HG03045 (cell line): ENCODE measurements around the gene MEAF6.
"Not testable (repeated sequence)": the region's sequence is repeated elsewhere in the genome, so short reads cannot be mapped to it uniquely, and the experiment has no call there.

Experiments used
- ATAC-seq: cut with Tn5 transposase; IDR thresholded peaks from one replicate; pipeline ENCODE4 v1.9.1; 2021; ENCODE audit warnings: mild to moderate bottlenecking, moderate library complexity; ENCODE audit not compliant: unreplicated experiment

The MEAF6 gene

DNA sequence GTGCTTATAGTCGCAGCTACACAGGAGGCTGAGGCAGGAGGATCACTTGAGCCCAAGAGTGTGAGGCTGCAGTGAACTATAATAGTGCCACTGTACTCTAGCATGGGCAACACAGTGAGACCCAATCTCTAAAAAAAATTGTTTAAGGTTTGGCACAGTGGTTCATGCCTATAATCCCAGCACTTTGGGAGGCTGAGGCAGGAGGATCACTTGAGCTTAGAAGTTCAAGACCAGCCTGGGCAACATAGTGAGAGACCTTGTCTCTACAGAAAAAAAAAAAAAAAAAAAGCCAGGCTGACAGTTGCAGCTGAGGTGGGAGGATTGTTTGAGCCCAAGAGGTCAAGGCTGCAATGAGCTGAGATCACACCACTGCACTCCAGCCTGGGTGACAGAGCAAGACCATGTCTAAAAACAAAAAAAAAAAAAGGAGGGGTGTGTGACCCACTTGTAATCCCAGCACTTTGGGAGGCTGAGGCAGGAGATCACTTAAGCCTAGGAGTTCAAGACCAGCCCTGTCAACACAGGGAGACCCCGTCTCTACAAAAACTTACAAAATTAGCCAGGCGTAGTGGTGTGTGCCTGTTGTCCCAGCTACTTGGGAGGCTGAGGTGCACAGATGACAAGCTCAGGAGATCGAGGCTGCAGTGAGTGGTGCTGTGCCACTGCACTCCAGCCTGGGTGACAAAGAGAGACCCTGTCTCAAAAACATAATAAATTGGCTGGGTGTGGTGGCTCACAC, 18.0 kb upstream of the MEAF6 start:
- ATAC-seq, result not testable (repeated sequence)

DNA sequence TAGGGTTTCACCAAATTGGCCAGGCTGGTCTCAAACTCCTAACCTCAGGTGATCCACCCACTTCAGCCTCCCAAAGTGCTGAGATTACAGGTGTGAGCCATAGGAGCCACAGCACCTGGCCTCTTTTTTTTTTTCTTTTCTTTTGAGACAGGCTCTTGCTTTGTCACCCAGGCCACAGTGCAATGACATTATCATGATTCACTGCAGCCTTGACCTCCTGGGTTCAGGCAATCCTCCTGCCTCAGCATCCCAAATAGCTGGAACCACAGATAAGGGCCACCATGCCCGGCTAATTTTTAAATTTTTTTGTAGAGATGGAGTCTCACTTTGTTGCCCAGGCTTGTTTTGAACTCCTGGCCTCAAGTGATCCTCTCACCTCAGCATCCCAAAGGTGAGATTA, 15.3 kb upstream of the MEAF6 start:
- not testable (repeated sequence) for ATAC-seq

DNA sequence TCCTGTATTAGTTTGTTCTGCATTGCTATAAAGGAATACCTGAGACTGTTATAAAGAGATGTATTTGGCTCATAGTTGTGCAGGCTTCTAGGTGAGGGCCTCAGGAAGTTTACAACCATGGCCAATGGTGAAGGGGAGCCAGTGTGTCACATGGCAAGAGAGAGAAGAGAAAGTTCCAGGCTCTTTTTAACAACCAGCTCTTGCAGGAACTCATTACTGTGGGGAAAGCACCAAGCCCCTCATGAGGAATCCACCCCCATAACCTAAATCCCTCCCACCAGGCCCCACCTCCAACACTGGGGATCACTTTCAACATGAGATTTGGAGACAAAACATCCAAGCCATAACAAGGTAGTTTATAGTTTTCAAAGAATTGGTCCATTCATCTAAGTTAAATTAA, 5.0 kb upstream of the MEAF6 start:
- no peak for ATAC-seq

DNA sequence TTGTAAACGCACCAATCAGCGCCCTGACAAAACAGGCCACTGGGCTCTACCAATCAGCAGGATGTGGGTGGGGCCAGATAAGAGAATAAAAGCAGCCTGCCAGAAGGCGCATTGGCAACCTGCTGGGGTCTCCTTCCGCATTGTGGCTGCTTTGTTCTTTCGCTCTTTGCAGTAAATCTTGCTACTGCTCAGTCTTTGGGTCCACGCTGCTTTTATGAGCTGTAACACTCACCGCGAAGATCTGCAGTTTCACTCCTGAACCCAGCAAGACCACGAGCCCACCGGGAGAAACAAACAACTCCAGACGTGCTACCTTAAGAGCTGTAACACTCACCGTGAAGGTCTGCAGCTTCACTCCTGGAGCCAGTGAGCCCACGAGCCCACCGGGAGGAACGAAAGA, 4.4 kb upstream of the MEAF6 start:
- not testable (repeated sequence) for ATAC-seq

DNA sequence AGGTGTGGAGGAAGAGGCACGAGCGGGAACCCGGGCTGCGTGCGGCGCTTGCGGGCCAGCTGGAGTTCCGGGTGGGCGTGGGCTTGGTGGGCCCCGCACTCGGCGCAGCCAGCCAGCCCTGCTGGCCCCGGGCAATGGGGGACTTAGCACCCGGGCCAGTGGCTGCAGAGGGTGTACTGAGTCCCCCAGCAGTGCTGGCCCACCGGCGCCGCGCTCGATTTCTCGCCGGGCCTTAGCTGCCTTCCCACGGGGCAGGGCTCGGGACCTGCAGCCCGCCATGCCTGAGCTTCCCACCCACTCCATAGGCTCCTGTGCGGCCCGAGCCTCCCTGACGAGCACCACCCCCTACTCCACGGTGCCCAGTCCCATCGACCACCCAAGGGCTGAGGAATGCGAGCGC, 3.7 kb upstream of the MEAF6 start:
- not testable (repeated sequence) for ATAC-seq

- ATAC-seq, result no peak
These were observed 3.0 kb upstream of the MEAF6 start for GRCh38 chr1:37517569-37517968.

DNA sequence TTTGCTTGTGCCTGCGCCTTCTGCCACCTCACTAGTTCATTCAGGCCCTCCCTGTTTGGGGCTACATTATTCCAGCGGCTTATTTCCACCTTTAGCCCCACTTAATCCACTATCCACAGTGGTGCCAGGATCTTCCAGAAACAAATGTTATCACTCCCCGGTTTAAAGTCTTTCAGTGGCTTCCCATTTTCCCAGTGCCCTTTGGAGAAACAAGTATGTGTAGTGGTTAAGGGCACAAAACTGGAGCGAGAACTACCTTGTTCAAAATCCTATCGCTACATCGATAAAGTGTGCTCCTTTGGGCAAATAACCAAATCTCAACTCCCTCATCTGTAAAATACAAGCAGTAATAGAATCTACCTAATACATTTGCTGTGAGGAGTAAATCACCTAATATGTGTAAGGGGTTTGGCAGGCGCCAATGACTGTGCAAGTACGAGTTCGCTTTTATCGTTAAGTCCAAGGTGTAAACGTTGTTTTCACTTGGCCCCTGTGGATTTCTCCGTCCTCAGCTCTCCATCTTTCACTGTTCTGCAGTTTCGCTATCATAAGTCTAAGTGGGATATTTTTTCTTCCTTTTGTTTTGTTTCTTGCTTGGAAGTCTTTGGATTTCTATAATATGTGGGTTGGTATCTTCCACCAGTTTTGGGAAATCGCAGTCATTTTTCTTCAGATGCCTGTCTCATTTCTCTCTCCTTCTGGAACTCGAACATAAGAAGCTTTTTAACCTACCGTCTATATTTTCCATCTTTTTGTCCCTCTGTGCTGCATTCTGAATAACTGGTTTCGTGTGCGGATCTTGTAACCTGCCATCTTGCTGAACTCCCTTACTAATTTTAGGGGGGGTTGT, 844 bp upstream of the MEAF6 start:
- no peak for ATAC-seq

DNA sequence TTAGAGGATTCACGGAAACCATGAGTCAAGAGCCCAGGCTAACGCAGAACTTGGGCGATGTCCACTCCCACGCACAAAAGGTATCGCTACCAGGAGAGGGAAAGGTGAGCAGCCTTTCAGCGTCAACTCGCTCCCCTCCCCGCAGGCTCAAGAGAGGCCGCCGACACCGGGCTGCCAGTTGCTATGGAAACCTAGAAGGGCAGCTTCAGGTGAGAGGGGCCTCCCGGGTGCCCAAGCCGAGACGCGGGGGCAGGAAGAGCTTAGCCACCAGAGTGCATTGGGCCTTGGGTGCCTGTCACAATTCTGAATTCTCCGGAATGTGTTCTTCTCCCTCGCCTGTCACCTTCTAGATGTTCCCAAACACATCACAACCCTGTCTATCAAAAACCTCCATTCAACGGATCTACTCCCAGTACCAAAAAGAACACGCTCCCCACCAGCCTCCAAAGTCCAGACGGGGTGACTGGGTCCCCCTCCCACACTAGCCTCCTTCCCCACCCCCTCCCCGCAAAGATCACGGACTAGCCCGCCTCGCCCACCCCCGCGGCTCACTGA, 694 bp downstream of the MEAF6 start:
- ATAC-seq, result peak; percentile 24

- ATAC-seq, result no peak
These were observed 5.4 kb downstream of the MEAF6 start for GRCh38 chr1:37509181-37509580.

GRCh38 chr1:37506740-37507139, 7.8 kb downstream of the MEAF6 start:
- ATAC-seq, result no peak

GRCh38 chr1:37502791-37503190, 11.8 kb downstream of the MEAF6 start:
- ATAC-seq, result not testable (repeated sequence)

GRCh38 chr1:37502104-37502503, 12.5 kb downstream of the MEAF6 start:
- ATAC-seq, result no peak

DNA sequence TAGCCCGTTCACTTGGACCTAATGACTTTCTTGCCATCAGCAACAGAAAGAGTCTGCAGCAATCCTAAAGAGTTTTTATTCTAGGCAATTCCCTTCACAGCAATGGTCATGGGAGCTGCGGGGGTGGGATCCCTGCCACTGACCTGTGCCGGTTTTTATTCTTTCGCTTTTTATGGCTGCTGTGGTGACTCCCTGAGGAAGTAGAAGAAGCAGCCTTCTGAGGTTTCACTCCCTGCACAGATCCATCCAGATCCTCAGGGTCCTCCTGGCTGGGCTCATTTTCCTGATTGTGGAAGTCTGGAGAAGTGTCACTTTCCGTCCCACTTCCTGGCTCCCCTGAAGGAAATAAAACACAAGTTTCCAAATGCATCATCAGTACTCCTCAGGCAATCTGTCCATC, 12.9 kb downstream of the MEAF6 start:
- no peak for ATAC-seq

DNA sequence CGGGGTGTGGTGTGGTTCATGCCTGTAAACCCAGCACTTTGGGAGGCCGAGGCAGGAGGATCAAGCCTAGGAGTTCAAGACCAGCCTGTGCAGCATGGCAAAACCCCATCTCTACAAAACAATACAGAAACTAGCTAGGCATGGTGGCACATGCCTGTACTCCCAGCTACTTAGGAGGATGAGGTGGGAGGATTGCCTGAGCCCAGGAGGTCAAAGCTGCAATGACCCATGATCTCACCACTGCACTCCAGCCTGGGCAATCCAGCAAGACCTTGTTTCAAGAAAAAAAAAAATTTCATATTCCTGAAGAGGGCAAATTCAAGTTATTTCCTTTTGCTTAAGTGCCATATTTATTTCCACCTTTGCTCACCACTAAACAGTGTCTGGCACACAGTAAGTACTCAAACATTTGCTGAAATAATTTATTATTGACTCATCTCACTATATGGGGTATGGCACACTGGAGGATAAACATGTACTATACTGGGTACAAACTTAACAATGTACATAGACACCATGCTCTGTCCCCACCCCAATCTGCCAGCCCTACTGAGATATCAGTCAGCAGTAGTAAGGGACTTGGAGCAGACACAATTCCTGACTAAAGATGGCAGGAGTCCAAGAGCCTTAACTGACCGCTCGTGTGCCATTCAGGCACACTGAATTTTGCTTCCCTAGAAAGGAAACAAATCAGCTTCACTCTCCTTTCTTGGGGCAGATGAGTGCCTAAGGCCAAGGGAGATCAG, 15.5 kb downstream of the MEAF6 start:
- no peak for ATAC-seq

- ATAC-seq, result no peak
These were observed 16.7 kb downstream of the MEAF6 start for GRCh38 chr1:37497832-37498231.

DNA sequence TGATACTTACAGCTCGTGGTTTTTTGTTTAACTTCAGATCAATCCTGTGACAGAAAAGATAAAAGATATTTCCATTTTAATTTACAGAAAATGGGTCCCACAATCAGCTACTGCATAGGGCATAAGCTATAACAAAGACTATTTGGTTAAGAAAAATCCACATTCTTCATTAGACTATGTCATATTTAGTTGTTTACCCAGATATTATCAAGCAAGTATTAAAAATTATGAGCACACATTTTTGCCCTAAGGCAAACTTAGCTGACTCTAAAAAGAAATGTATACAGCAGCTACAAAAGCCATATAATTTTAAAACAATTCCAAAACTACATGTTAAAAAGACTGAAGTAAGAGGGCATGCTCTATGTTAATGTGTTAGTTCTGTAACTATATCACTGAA, 18.7 kb downstream of the MEAF6 start:
- ATAC-seq, result no peak

- no peak for ATAC-seq
These were observed 21.0 kb downstream of the MEAF6 start for GRCh38 chr1:37493336-37494098.

GRCh38 chr1:37487619-37487984, 27.0 kb downstream of the MEAF6 start:
- ATAC-seq, result no peak

- ATAC-seq, result no peak
These were observed 27.6 kb downstream of the MEAF6 start for GRCh38 chr1:37486680-37487618.
